ENCODE data around the gene OR8S1.

DNA sequence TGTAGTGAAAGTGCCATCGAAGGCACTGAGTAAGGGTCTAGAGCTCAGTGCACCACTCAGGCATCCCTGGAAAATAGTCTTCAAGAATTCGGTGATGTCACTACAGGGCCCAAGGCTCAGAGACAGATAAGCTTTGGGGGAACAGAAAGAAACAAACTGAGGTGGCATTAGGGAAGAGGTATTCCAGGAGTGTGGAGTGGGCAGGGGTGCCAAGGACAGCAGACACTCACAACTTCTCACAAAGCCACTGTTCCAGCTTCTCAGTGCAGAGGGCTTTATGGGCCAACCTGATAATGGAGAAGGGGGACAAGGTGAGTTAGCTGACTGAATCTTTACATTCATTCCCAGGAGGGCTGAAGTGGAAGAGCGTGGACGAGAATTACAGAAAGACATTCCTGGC, 42.3 kb downstream of the OR8S1 start:
- TF ChIP-seq RARB (CRISPR knock-in tag; IDR thresholded peaks at IDR 0.05) (no peak), ZFP3 (CRISPR knock-in tag; IDR thresholded peaks at IDR 0.05) (no peak)

All from SK-N-SH treated with all-trans-retinoic acid at 6 μM for 48 hours (cell line).